ENCODE data around the gene MICAL2. TPM values are rescaled to one million over a fixed set of nuclear protein-coding genes. Genes with fewer than 3 reads are reported as not detected.

Gene MICAL2
- polyA plus RNA-seq, 1 experiment: 135 TPM

- no peak for DNase-seq (ENCODE audit: low read depth)
- POLR2A ChIA-PET: no interaction called here
These were observed 39.7 kb upstream of the MICAL2 start for GRCh38 chr11:12070446-12071267.

DNA sequence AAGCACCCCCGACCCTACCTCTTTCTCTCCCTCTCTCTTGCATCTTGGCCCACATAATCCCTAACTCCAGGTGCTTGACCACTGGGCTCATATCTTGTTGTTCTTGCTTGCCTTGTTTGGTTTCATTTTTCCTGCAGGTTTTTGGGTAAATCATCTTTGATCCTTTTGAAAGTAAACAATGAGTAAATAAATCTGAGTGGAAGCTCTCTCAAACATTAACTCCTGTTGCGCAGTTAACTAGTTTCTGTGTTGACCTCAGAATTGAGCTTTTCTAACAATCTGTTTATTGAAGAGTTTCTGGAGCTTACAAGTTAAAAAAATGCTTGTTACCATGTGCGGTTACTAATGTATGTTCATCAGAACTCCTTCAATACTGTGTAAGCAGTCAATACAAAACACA is 38.8 kb upstream of the MICAL2 start:
- Histone ChIP-seq H3K4me3 (ENCODE audit: low read depth, low read length) (no peak overlapping the region), H3K27me3 (ENCODE audit: control insufficient read depth, insufficient read depth, low read length) (no peaks in the 10 kb centered on the region), H3K36me3 (ENCODE audit: control insufficient read depth, insufficient read depth, low read length) (no peaks in the 10 kb centered on the region)
- ChIA-PET CTCF (interaction anchor here (0.6 to 1.2 kb wide), 2 partner anchors 210 to 890 kb away, joined by 3 read pairs; no protein-coding TSS in a partner anchor), POLR2A (interaction anchor here (0.6 kb wide), 1 partner anchor 9 kb away, joined by 7 read pairs; no protein-coding TSS in a partner anchor)
- DNase-seq (ENCODE audit: low read depth): no peak
- TF ChIP-seq CTCF (IDR thresholded peaks at IDR 0.05; ENCODE audit: insufficient read depth, low read depth, low read length): no peak

More at GRCh38 chr11:12070446-12071267, 39.7 kb upstream of the MICAL2 start:
- CTCF ChIA-PET: interaction anchor here (1.0 kb wide), 1 partner anchor 17 kb away, joined by 3 read pairs; no protein-coding TSS in a partner anchor
- H3K27me3 ChIP-seq (ENCODE audit: control insufficient read depth, insufficient read depth, low read length): no peaks in the 10 kb centered on the region
- H3K36me3 ChIP-seq (ENCODE audit: control insufficient read depth, insufficient read depth, low read length): no peaks in the 10 kb centered on the region
- H3K4me3 ChIP-seq (ENCODE audit: low read depth, low read length): no peak overlapping the region
- no peak for TF ChIP-seq CTCF (IDR thresholded peaks at IDR 0.05; ENCODE audit: insufficient read depth, low read depth, low read length)

DNA sequence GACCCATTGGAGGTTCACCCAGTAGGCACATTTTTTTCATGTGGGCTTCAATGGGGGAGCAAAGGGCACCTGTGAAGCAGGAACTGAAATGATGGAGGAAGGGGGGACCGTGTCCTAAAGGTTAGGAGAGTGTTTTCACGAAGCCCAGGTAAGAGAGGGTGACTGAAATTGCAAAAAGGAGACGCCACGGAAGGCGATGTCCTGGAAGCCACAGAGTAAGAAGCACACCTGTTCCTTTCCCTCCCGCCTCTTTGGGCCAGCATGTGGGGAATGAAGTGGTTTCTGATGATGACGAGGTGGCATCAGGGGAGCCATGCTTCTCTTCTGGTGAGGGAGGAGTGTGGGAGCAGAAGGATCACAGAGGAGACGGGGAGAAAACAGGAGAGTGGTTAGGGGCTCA is 37.0 kb upstream of the MICAL2 start:
- Histone ChIP-seq H3K36me3 (ENCODE audit: control insufficient read depth, insufficient read depth, low read length) (no peaks in the 10 kb centered on the region), H3K27me3 (ENCODE audit: control insufficient read depth, insufficient read depth, low read length) (no peaks in the 10 kb centered on the region), H3K4me3 (ENCODE audit: low read depth, low read length) (no peak overlapping the region)
- no peak for TF ChIP-seq CTCF (IDR thresholded peaks at IDR 0.05; ENCODE audit: insufficient read depth, low read depth, low read length)
- DNase-seq (ENCODE audit: low read depth): no peak
- ChIA-PET CTCF (no interaction called here), POLR2A (no interaction called here)

- Histone ChIP-seq H3K27me3 (ENCODE audit: control insufficient read depth, insufficient read depth, low read length) (no peaks in the 10 kb centered on the region), H3K4me3 (ENCODE audit: low read depth, low read length) (no peak overlapping the region), H3K36me3 (ENCODE audit: control insufficient read depth, insufficient read depth, low read length) (no peaks in the 10 kb centered on the region)
- ChIA-PET CTCF (no interaction called here), POLR2A (no interaction called here)
- no peak for TF ChIP-seq CTCF (IDR thresholded peaks at IDR 0.05; ENCODE audit: insufficient read depth, low read depth, low read length)
- no peak for DNase-seq (ENCODE audit: low read depth)
These were observed 36.5 kb upstream of the MICAL2 start for GRCh38 chr11:12073886-12074285.

GRCh38 chr11:12074529-12075195 is 35.7 kb upstream of the MICAL2 start:
- no peaks in the 10 kb centered on the region for H3K27me3 ChIP-seq (ENCODE audit: control insufficient read depth, insufficient read depth, low read length)
- ChIA-PET POLR2A (no interaction called here), CTCF (interaction anchor here (0.7 to 1.0 kb wide), 2 partner anchors 9 to 206 kb away, joined by 3 read pairs; no protein-coding TSS in a partner anchor)
- H3K36me3 ChIP-seq (ENCODE audit: control insufficient read depth, insufficient read depth, low read length): no peaks in the 10 kb centered on the region
- DNase-seq (ENCODE audit: low read depth): no peak
- TF ChIP-seq CTCF (IDR thresholded peaks at IDR 0.05; ENCODE audit: insufficient read depth, low read depth, low read length): no peak
- H3K4me3 ChIP-seq (ENCODE audit: low read depth, low read length): no peak overlapping the region

Data from BJ (cell line).